ENCODE results near the gene WASF3.

The WASF3 gene

GRCh38 chr13:26544707-26545106 is 12.8 kb upstream of the WASF3 start:
- no peak for DNase-seq (ENCODE audit: low read depth)

- no peak for DNase-seq (ENCODE audit: low read depth)
Measured at GRCh38 chr13:26548205-26548765, 9.2 kb upstream of the WASF3 start.

- DNase-seq (ENCODE audit: low read depth) = no peak
Measured at GRCh38 chr13:26549713-26550112, 7.8 kb upstream of the WASF3 start.

- DNase-seq (ENCODE audit: low read depth) = no peak
Measured at GRCh38 chr13:26551255-26551860, 6.1 kb upstream of the WASF3 start.

- no peak for DNase-seq (ENCODE audit: low read depth)
Measured at GRCh38 chr13:26555413-26555812, 2.1 kb upstream of the WASF3 start.

GRCh38 chr13:26557051-26557392 is 461 bp upstream of the WASF3 start:
- DNase-seq (ENCODE audit: low read depth) = no peak

- no peak for DNase-seq (ENCODE audit: low read depth)
Measured at GRCh38 chr13:26558074-26558805, 757 bp downstream of the WASF3 start.

- no peak for DNase-seq (ENCODE audit: low read depth)
Measured at GRCh38 chr13:26558987-26559386, 1.5 kb downstream of the WASF3 start.

GRCh38 chr13:26560456-26560855 is 3.0 kb downstream of the WASF3 start:
- DNase-seq (ENCODE audit: low read depth) = no peak

GRCh38 chr13:26561067-26561466 is 3.6 kb downstream of the WASF3 start:
- no peak for DNase-seq (ENCODE audit: low read depth)

GRCh38 chr13:26561651-26562511 is 4.4 kb downstream of the WASF3 start:
- no peak for DNase-seq (ENCODE audit: low read depth)

- DNase-seq (ENCODE audit: low read depth) = no peak
Measured at GRCh38 chr13:26562512-26562890, 5.0 kb downstream of the WASF3 start.

GRCh38 chr13:26563713-26564112 is 6.2 kb downstream of the WASF3 start:
- DNase-seq (ENCODE audit: low read depth) = no peak

- DNase-seq (ENCODE audit: low read depth) = no peak
Measured at GRCh38 chr13:26568132-26568815, 10.8 kb downstream of the WASF3 start.

GRCh38 chr13:26571518-26571917 is 14.0 kb downstream of the WASF3 start:
- no peak for DNase-seq (ENCODE audit: low read depth)

- no peak for DNase-seq (ENCODE audit: low read depth)
Measured at GRCh38 chr13:26575244-26575643, 17.8 kb downstream of the WASF3 start.

- DNase-seq (ENCODE audit: low read depth) = no peak
Measured at GRCh38 chr13:26579580-26579979, 22.1 kb downstream of the WASF3 start.

GRCh38 chr13:26583662-26584061 is 26.2 kb downstream of the WASF3 start:
- DNase-seq (ENCODE audit: low read depth) = no peak

GRCh38 chr13:26584713-26585112 is 27.2 kb downstream of the WASF3 start:
- DNase-seq (ENCODE audit: low read depth) = no peak

GRCh38 chr13:26585136-26585535 is 27.7 kb downstream of the WASF3 start:
- no peak for DNase-seq (ENCODE audit: low read depth)

- DNase-seq (ENCODE audit: low read depth) = no peak
Measured at GRCh38 chr13:26587251-26587650, 29.8 kb downstream of the WASF3 start.

- DNase-seq (ENCODE audit: low read depth) = no peak
Measured at GRCh38 chr13:26589226-26589625, 31.7 kb downstream of the WASF3 start.
